NK-92 (cell line): ENCODE data around the gene PVALEF.

Experiments used
- DNase-seq: peaks from one replicate; lab custom pipeline; 2025; ENCODE audit not compliant: unreplicated experiment; lab: John Stamatoyannopoulos, UW

Gene PVALEF

DNA sequence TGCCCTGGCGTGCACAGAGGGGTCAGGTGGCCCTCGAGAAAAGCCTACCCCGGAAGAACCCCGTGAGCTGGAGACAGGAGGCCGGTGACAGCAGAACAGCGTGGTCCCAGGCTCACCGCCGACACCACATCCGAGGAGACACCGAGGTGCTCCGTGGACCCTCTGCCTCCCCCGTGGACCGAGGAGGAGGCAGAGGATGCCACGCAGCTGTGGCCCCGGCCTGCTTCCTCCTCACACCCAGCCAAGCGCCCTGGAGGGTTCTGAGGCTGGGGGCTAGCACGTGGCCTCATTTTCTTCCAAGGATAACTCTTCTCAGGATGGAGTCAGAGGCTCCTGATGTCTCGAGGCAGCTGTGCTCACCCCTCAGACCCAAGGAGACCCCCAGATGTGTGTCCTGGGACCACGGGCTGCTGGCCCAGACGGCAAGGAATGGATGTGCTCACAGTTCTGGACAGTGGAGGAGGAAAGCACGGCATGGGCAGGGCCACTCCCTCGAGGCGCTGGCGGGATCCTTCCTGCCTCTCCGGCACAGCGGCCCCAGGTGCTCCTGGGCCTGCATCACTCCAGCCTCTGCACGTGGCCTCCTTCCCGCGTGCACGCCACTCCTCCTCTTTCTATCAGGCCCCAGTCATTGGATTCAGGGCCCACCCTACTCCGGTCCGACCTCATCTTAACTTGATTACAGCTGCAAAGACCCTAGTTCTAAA is 4.4 kb upstream of the PVALEF start:
- no peak for DNase-seq

GRCh38 chr17:81161536-81161935 is 3.8 kb upstream of the PVALEF start:
- no peak for DNase-seq

- DNase-seq: no peak
Observed at GRCh38 chr17:81161972-81162371, 3.3 kb upstream of the PVALEF start.

- DNase-seq: no peak
Observed at GRCh38 chr17:81162491-81162890, 2.8 kb upstream of the PVALEF start.

- no peak for DNase-seq
Observed at GRCh38 chr17:81163051-81163695, 2.1 kb upstream of the PVALEF start.

- DNase-seq: no peak
Observed at GRCh38 chr17:81163703-81164370, 1.5 kb upstream of the PVALEF start.

DNA sequence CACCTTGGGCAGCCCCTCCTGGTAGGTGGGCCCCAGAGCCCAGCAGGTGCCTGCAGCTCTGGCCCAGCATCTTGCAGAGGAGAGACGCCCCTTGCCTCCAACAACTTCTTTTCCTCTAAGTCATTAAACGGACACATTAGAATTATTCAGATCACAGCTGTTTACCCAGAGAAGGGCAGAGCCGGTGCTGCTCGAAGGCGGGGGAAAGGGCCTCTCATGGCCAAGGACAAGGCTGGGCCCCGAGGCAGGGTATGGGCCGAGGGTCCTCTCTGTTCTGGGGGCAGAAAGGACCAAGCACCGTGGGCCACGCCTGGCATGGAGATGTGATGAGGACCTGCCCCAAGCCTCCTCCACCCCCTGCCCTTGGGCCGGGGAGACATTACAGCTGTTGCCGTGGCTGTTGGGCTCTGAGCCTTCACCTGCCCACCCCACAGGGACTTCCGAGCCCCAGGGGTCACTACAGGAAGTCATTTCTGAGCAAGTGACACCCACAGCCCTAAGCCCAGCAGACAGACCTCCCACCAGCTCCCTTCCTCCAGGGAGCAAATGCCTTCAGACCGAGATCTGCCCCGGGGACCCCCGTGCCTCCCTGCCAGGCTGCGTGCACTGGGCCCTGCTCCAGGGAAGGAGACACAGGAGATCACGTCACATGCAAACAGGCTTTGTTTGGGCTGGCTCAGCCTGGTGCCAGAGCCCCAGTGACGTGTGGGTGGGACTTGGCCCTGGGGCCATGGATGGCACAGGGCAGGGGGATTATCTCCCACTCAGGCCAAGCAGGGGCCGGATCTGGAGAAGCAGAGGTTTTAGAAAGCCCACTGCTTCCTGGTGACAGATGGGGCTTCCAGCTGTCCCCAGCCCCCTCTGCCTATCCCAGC is 699 bp upstream of the PVALEF start:
- DNase-seq: no peak

DNA sequence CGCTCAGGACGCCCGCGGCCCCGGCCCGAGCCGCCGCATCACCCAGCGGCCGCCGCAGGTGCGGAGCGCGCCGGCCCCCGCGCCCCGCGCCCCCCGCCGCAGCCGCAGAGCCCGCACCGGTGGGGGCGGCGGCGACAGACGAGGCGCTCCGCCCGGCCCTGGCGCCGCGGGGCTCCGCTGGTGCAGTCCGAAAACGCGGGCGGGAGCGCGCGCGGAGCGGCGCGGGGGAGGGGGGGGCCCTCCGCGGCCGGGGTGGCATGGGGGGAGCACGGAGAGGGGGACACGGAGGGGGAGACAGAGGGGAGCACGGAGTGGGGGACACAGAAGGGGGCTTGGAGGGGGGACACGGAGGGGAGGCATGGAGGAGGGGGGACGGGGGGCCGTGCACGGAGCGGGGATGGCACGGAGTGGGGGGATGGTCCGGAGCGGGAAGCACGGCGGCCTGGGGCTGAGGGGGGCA is 756 bp downstream of the PVALEF start, which contains the start of gene AATK:
Gene AATK (minus strand): TSS at position 189 of the 460 bp plus-strand sequence. CDS start 229 bp downstream, outside the sequence.
- DNase-seq: no peak

GRCh38 chr17:81167194-81167524 is 1.9 kb downstream of the PVALEF start:
- DNase-seq: no peak

GRCh38 chr17:81167638-81168037 is 2.3 kb downstream of the PVALEF start:
- DNase-seq: no peak

DNA sequence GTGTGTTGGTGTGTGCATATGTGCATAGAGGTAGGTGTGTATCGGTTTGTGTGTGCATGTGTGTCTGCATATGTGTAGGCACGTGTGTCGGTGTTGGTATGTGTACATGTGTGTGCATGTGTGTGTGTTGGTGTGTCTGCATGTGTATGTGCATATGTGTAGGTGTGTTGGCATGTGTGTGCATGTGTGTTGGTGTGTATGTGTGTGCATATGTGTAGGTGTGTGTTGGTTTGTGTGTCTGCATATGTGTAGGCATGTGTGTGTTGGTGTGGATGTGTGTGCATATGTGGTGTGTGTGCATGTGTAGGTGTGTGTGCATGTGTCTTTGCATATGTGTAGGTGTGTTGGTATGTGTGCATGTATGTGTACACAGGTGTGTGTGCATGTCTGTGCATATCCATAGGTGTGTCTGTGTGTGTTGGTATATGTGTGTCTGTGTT is 4.6 kb downstream of the PVALEF start:
- no peak for DNase-seq

DNA sequence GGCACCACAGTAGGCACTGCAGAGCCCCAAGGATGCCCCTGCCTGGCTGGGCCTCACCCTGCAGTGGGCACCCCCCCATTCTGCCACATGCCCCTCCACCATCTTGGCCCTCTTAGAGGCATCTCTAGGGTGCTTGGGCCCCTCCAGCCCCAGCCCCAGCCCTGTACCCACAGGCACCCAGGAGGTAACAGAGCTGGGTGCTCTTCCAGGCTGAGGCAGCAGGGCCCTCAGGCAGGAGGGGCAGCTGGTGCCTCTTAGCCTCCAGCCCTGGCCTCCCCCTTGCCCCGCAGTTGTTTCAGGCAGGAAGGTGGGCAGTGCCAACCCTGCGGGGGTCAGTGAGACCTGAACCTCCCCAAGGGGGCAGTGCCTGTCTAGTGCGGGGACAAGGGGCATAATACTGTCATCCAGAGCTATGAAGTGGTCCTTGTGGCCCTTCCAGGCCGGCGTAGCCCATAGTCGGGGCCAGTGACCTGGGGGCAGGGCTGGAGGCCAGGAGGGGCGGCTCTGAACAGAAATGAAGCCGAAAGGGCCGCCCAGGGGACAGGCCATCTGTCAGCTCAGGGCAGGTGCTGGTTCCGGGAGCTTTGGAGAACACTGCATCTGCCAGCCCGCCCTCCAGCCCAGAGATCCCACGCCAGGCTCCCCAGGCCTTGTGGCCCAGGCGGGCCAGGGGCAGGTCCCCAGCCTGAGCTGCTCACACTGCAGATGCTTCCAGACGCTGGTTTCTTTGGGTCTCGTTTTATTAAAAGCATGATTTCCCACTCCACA is 5.6 kb downstream of the PVALEF start:
- DNase-seq: no peak

DNA sequence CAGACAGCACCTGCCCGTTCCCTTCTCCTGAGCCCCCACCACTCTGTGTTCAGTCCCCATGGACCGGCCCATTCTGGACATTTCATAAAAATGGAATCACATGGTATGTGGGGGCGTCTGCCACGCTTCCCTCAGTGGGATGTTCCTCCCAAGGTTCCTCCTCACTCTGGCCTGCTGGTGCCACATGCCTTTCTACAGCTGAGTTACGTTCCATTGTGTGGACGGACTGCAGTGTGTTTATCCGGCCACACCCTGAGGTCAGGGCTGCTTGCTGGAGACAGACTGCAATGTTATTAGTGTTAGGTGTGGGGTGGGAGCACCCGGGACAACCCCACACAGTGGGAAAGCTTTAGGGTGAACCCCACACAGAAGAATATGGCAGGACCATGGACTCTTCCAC is 6.6 kb downstream of the PVALEF start:
- DNase-seq: no peak

DNA sequence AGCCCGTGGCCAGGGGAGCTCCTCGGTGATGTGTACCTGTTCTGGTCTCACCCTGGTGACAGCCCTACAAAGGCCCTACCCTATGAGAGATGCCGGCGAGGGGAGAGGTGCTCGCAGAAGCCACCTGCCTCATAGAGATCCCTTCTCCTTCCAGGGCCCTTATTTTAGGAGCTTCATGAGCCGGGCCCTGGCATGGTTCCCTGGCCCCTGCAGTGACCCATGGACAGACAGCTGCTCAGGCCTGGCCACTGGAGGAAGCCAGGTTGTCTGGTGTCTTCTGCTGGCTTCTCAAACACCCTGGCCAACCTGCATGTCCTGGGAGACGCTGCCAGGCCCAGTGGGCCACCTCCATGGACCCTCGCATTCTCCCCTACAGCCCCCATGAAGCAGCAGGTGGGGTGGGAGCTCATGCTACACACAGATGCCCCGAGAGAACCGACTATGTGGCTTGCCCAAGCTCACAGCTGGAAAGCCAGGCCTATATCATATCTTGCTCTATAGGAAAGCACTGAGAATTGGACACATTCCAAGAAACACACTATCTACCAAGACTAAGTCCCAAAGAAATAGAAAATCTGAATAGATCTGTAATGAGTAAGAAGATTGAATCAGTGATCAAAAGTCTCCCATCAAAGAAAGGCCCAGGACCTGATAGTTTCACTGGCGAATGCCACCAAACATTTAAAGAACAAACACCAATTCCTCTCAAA is 7.9 kb downstream of the PVALEF start:
- DNase-seq: no peak

DNA sequence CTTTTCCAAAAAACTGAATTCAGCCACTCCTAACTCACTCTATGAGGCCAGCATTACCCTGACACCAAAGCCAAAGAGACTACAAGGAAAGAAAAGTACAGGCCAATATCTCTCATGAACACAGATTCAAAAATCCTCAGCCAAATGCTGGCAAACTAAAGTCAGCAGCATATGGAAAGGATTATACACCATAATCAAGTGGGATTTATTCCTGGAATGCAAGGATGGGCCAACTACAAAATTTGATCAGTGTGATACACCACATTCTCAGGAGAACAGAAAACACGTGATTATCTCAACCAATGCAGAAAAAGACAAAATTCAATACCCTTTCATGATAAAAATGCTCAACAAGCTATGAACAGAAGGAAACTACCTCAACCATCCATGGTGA is 8.5 kb downstream of the PVALEF start:
- no peak for DNase-seq

- no peak for DNase-seq
Observed at GRCh38 chr17:81176666-81177065, 11.4 kb downstream of the PVALEF start.

DNA sequence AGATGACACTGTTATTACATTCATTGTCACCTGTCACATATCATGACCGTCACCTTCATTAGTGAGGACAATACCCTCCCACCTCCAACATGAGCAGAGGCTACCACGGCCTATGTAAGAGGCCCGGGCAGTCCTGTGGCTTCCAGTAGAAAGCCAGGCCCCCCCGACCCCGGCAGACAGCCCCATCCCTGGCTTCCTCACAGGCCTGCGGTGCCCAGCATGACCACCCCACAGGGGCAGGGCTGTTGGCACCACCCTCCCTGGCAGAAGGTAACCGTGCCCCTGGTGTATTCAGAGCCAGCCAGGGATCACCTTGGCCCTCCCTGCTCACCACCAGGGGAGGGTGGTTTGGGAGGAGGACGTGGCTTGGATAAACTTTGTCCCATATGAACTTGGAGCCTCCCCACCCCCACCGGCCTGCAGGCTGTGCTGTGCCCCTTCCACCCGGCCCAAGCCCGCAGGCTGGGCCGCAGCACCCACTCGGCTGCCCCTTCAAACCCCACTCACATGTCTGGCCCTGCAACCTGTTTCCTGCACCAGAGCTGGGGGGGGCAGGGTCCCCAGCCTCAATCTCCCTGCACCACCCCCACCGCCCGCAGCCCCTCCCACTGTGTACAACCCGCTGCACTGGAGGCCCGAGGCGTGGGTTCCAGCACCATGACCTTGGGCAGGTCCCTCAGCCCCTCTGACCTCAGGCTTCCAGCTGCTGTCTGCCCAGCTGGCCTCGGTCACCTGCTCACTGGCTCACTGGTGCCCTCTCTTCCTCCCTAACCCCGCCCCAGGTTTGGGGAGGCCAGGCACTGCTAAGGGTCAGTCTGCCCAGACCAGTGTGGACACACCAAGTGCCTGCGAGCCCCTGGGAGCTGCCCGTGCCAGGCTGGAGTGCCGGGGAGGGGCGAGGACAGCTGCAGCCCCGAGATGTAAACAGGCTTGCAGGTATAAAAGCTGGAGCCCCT is 13.1 kb downstream of the PVALEF start:
- no peak for DNase-seq

- no peak for DNase-seq
Observed at GRCh38 chr17:81179220-81179619, 13.9 kb downstream of the PVALEF start.

DNA sequence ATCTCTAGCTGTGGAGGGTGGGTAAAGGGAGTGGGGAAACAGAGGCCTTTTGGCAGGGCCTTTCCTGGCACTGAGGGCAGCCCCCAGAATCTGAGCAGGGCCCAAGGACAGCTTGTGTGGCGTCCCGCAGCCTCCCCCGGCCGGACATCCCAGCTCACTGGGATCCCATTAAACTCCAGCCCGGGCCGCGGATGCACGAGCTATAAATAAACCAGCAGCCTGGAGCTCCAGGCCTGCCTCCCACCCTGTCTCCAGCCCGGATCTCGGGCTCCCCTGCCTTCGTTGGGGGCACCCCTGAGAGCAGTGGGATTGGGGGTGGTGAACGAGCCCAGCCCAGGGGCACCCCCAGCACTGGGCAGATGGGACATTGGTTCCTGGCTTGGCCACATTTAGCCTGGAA is 14.6 kb downstream of the PVALEF start:
- no peak for DNase-seq
